GM12878 (cell line): ENCODE results near the gene ZNF879. TPM values are rescaled to one million over a fixed set of nuclear protein-coding genes. Genes with fewer than 3 reads are reported as not detected.

ENCODE experiments used
- ATAC-seq: fragments of 200-7000 bp; cut with Tn5 transposase; 3 replicates; pipeline ENCODE4 v1.9.1; 2020; ENCODE audit warnings: mild to moderate bottlenecking, moderate library complexity
- BruUV-seq: library from RNA; stranded (reverse); fragments of 400-500 nt; replicated peaks from 2 replicates; lab custom pipeline; 2021; lab: Mats Ljungman, UMichigan
- CTCF ChIA-PET: fragments of 300-600 bp; sonication (Branson Sonifier 250); formaldehyde crosslinking; extraction: SDS; loops from one replicate; lab custom pipeline; 2021; ENCODE audit warnings: inconsistent platforms; lab: Yijun Ruan, JAX
- POLR2A ChIA-PET: fragments of 350-600 bp; formaldehyde crosslinking; extraction: SDS; loops from one replicate; lab custom pipeline; 2021; ENCODE audit warnings: inconsistent platforms; lab: Charles Lee
- RAD21 ChIA-PET: fragments of 300-600 bp; sonication (Branson Sonifier 250); formaldehyde crosslinking; loops from one replicate; lab custom pipeline; 2023; ENCODE audit warnings: antibody characterized with exemption; ENCODE audit not compliant: unreplicated experiment; lab: Charles Lee
- SMC1A ChIA-PET: fragments of 300-600 bp; sonication (Branson Sonifier 250); formaldehyde crosslinking; loops from one replicate; lab custom pipeline; 2023; ENCODE audit not compliant: unreplicated experiment, uncharacterized antibody; lab: Charles Lee
- DNase-seq: peaks from one replicate; pipeline ENCODE4 v3.0.0-alpha.2; 2011; ENCODE audit warnings: low read depth, low spot score
- FAIRE-seq: peaks from 3 replicates; lab custom pipeline; 2011; peaks lifted over from hg19 to GRCh38; lab: Jason Lieb, UNC
- H2AFZ ChIP-seq: 2 replicates; pipeline ENCODE4 v1.6.0; 2011; ENCODE audit warnings: low read depth, low read length, control low read depth; ENCODE audit not compliant: control insufficient read depth
- H3K27ac ChIP-seq: 2 replicates; pipeline ENCODE4 v1.5.1; 2011; ENCODE audit warnings: control low read depth; ENCODE audit not compliant: control insufficient read depth, insufficient read depth
- H3K27me3 ChIP-seq, 2 experiments: replicated peaks in 1 of 2; 2 replicates each; pipeline versions ENCODE4 v1.6.0 to v1.6.1; 2011; ENCODE audit warnings: low read length in 1 of 2; ENCODE audit not compliant: control insufficient read depth in 2 of 2, insufficient read depth in 2 of 2
- H3K36me3 ChIP-seq, 2 experiments: 2 replicates each; pipeline ENCODE4 v1.5.1; 2011; ENCODE audit warnings: low read length in 1 of 2; ENCODE audit not compliant: control insufficient read depth in 2 of 2, insufficient read depth in 2 of 2
- H3K4me1 ChIP-seq: 2 replicates; pipeline ENCODE4 v1.6.1; 2011; ENCODE audit warnings: mild to moderate bottlenecking, low read length, moderate library complexity, mixed read lengths; ENCODE audit not compliant: control insufficient read depth, insufficient read depth
- H3K4me2 ChIP-seq: 2 replicates; pipeline ENCODE4 v1.6.0; 2011; ENCODE audit warnings: control low read depth; ENCODE audit not compliant: control insufficient read depth, insufficient read depth
- H3K4me3 ChIP-seq: fragments of 200-600 bp; sonication (generic); 2 replicates; pipeline ENCODE4 v1.5.1; 2016
- H3K79me2 ChIP-seq: 2 replicates; pipeline ENCODE4 v1.6.0; 2011; ENCODE audit warnings: low read length; ENCODE audit not compliant: control insufficient read depth, insufficient read depth
- H3K9ac ChIP-seq: 2 replicates; pipeline ENCODE4 v1.8.0; 2011; ENCODE audit warnings: low read length, control low read depth, mixed read lengths; ENCODE audit not compliant: control insufficient read depth, insufficient read depth
- H3K9me3 ChIP-seq: replicated peaks from 3 replicates; pipeline ENCODE4 v1.5.1; 2011; ENCODE audit warnings: mild to moderate bottlenecking, low read length; ENCODE audit not compliant: control insufficient read depth, insufficient read depth
- H4K20me1 ChIP-seq: 2 replicates; pipeline ENCODE4 v1.6.0; 2011; ENCODE audit not compliant: control insufficient read depth, insufficient read depth
- NFYA ChIP-seq: IDR thresholded peaks from 2 replicates; pipeline ENCODE4 v1.6.1; 2011; ENCODE audit warnings: low read depth, mild to moderate bottlenecking, low read length, improper control_type of control experiment, borderline replicate concordance
- SIX5 ChIP-seq: IDR thresholded peaks from 2 replicates; pipeline ENCODE4 v1.6.1; 2011; ENCODE audit warnings: mild to moderate bottlenecking, low read depth, low read length, moderate library complexity; ENCODE audit not compliant: severe bottlenecking
- whole genome bisulfite sequencing: methylation state at CpG from one replicate; pipeline ENCODE4 v1.1.6; 2016; ENCODE audit warnings: low lambda C conversion rate; ENCODE audit not compliant: insufficient replicate concordance, insufficient coverage; ENCODE audit errors: missing lambda C conversion rate; 5-methylcytosine and 5-hydroxymethylcytosine counted together
- in situ Hi-C: fragments of 300-500 bp; cut with MboI; formaldehyde crosslinking; loops from 9 replicates; pipeline ENCODE4 v1.14.3; 2018; ENCODE audit warnings: mixed read lengths
- intact Hi-C: fragments of 100-400 bp; cut with micrococcal nuclease; formaldehyde crosslinking; loops from one replicate; pipeline ENCODE4 v1.14.2; 2022; ENCODE audit not compliant: unreplicated experiment
- polyA plus RNA-seq, 11 experiments: library from polyadenylated mRNA; depleted of rRNA in 4 of 11; unstranded in 6 of 11; stranded (reverse) in 5 of 11; fragments of >200 nt; fragmentation: Nextera tagmentation in 4 of 11; fragmentation: Illumina TruSeq in 1 of 11; extraction: Ambion mirVana in 4 of 11; extraction: Trizol in 1 of 11; gene quantifications; 1 replicate in 1 of 11; 2 replicates in 10 of 11; pipeline versions ENCODE4 v1.2.1 to v1.2.3, GENCODE V29; 2011 to 2016; ENCODE audit warnings: inconsistent platforms in 2 of 11, missing spikeins in 2 of 11, low read depth in 1 of 11
- total RNA-seq, 4 experiments: library from RNA; depleted of rRNA in 3 of 4; stranded (reverse); fragments of >200 nt in 3 of 4; fragmentation: Illumina TruSeq in 1 of 4; extraction: Trizol in 1 of 4; gene quantifications; 2 replicates each; pipeline versions ENCODE4 v1.2.1 to v1.2.3, GENCODE V29; 2013 to 2021
- TF ChIP-seq, protein P1 (sequence below): IDR thresholded peaks from 2 replicates; pipeline ENCODE4 v1.6.1; 2012; ENCODE audit warnings: low read depth, low read length, improper control_type of control experiment

Gene ZNF879
- total and polyA plus RNA-seq, 10 of the 15 experiments (the other 5 are each of a cell fraction or from before 2014, with no cell fraction given): 0.03 TPM; not detected in 9

DNA sequence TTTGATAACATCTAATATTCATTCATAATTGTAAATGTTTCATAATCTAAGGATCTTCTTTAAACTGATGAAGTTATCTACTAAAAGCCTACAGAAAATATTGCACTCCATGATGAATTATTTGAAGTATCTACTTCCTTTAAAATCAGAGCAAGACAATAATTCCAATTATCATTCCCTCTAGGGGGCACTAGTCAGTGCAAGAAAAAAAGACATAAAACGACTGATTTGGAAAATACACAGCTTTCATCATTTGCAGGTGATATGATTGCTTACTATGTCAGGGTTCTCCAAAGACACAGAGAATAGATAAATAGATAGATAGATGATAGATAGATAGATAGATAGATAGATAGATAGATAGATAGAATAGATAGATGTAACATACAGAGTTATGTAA lies 14.9 kb upstream of the ZNF879 start:
- no peak for DNase-seq
- H4K20me1 ChIP-seq: no peaks in the 10 kb centered on the region
- H3K4me1 ChIP-seq: no peaks in the 10 kb centered on the region
- ChIA-PET RAD21 (no interaction called here), CTCF (no interaction called here), POLR2A (no interaction called here), SMC1A (no interaction called here)
- no peaks in the 10 kb centered on the region for H3K27me3 ChIP-seq
- BruUV-seq: no TSS peak
- TF ChIP-seq, protein P1, sequence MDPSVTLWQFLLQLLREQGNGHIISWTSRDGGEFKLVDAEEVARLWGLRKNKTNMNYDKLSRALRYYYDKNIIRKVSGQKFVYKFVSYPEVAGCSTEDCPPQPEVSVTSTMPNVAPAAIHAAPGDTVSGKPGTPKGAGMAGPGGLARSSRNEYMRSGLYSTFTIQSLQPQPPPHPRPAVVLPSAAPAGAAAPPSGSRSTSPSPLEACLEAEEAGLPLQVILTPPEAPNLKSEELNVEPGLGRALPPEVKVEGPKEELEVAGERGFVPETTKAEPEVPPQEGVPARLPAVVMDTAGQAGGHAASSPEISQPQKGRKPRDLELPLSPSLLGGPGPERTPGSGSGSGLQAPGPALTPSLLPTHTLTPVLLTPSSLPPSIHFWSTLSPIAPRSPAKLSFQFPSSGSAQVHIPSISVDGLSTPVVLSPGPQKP: no peak
- TF ChIP-seq NFYA: no peak
- no peaks in the 10 kb centered on the region for H3K79me2 ChIP-seq
- H3K9me3 ChIP-seq: no peaks in the 10 kb centered on the region
- no peak for ATAC-seq
- no peak overlapping the region for H3K4me3 ChIP-seq
- no peaks in the 10 kb centered on the region for H3K36me3 ChIP-seq
- intact Hi-C loops: no loop called here
- H3K9ac ChIP-seq: no peak overlapping the region
- H3K27ac ChIP-seq: no peak overlapping the region
- in situ Hi-C loops: no loop called here
- 0% methylated on average over 1 of the region's 1 CpG for WGBS
- H3K4me2 ChIP-seq: no peak overlapping the region
- H2AFZ ChIP-seq: no peak overlapping the region
- no peak for FAIRE-seq

DNA sequence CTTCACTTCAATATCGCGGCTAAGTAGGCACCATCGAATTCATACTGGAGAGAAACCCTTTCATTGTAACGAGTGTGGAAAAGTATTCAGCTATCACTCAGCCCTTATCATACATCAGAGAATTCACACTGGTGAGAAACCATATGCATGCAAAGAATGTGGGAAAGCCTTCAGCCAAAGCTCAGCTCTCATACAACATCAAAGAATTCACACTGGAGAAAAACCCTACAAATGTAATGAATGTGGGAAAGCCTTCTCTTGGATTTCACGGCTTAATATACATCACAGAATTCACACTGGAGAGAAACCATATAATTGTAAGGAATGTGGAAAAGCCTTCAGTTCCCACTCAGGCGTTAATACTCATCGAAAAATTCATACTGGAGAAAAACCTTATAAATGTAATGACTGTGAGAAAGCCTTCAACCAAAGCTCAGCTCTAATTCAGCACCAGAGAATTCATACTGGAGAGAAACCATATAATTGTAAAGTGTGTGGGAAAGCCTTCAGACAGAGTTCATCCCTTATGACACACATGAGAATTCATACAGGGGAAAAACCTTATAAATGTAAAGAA lies 9.5 kb downstream of the ZNF879 start:
- Histone ChIP-seq H2AFZ (no peak overlapping the region), H3K9ac (no peak overlapping the region), H3K4me1 (no peaks in the 10 kb centered on the region), H3K4me3 (no peak overlapping the region), H3K79me2 (no peaks in the 10 kb centered on the region), H3K36me3 (no peaks in the 10 kb centered on the region), H3K27ac (no peak overlapping the region), H4K20me1 (no peaks in the 10 kb centered on the region), H3K9me3 (no peaks in the 10 kb centered on the region; the same call in 1 of the 3 replicates), H3K27me3 (no peaks in the 10 kb centered on the region), H3K4me2 (no peak overlapping the region)
- CTCF ChIA-PET: no interaction called here
- POLR2A ChIA-PET: no interaction called here
- no TSS peak for BruUV-seq
- WGBS: 37% methylated on average over 7 of the region's 7 CpGs
- SMC1A ChIA-PET: no interaction called here
- intact Hi-C loops (no loop called here), in situ Hi-C loops (no loop called here)
- FAIRE-seq (no peak), DNase-seq (no peak), ATAC-seq (no peak)
- TF ChIP-seq SIX5: no peak
- RAD21 ChIA-PET: no interaction called here
